HG03280 (cell line): ENCODE data around the gene LAMA2.
"Not testable (repeated sequence)": the region's sequence is repeated elsewhere in the genome, so short reads cannot be mapped to it uniquely, and the experiment has no call there.

Experiments
- ATAC-seq: cut with Tn5 transposase; IDR thresholded peaks from one replicate; pipeline ENCODE4 v1.9.1; 2021; ENCODE audit warnings: mild to moderate bottlenecking, moderate library complexity; ENCODE audit not compliant: unreplicated experiment

Gene LAMA2

DNA sequence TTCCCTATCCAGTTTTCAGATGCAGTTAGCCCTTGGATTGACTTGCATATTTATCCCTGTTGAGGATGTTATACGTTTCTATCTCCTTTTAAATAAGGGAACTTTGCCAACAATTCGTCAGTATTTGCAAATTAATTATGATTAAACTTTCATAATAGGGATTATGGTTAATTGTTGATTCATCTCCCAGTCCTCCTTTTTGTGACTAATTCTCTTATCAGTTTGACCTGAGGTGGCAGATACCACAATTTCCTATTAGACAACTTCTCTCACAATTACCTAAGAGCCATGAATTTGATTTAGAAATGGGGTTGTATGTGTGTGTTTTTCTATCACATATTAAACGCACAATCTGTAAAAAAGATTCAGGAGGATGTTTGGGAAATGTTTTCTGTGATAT, 172.9 kb downstream of the LAMA2 start:
- ATAC-seq, result no peak

DNA sequence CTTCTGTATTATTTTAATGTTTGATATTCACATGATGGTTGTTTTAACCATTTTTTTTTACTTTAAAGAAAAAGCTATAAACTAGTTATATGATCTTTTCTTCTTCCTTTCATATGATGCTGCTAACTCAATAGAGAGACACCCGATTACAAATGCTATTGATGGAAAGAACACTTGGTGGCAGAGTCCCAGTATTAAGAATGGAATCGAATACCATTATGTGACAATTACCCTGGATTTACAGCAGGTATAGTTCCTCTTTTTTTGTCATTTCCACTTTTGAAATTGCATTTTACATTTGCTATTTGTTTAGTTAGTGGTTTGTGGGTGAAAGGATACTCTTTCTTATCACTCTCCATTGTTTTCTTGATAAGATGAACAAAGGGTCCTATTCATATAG, 176.7 kb downstream of the LAMA2 start:
- ATAC-seq, result no peak

DNA sequence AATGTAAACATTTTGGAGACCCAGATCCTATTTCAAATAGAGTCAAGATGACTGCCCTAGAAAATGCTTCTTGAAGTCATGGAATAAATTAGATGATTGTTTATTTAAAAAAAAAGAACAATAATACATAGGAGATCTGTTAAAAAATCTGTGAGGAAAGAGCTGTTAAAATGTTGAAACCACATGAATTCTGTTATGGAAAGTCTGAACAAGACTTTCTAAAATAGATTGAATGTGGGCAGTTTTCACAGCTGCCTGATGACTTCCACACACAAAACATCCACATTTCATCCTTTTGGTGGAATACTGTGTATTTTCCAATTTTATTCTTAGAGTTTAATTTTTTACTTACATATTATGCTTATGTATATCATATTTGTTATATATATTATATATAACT, 186.1 kb downstream of the LAMA2 start:
- no peak for ATAC-seq

DNA sequence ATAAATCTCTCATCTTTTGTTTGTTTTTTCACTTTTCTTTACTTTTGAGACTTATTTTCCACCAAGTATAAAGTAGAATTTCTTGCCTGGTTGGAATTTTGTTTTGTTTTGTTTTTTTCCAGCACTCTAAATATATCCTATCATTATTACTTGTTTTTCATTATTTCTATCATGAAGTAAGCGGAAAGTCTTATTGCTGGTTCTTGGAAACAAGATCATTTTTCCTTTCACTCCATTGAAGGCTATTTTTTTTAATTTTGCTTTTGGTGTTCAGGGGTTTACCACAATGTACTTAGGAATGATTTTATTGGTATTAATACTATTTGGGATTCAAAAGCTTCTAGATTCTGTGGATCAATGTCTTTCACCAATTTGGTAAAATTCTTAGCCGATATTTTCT, 190.1 kb downstream of the LAMA2 start:
- no peak for ATAC-seq

DNA sequence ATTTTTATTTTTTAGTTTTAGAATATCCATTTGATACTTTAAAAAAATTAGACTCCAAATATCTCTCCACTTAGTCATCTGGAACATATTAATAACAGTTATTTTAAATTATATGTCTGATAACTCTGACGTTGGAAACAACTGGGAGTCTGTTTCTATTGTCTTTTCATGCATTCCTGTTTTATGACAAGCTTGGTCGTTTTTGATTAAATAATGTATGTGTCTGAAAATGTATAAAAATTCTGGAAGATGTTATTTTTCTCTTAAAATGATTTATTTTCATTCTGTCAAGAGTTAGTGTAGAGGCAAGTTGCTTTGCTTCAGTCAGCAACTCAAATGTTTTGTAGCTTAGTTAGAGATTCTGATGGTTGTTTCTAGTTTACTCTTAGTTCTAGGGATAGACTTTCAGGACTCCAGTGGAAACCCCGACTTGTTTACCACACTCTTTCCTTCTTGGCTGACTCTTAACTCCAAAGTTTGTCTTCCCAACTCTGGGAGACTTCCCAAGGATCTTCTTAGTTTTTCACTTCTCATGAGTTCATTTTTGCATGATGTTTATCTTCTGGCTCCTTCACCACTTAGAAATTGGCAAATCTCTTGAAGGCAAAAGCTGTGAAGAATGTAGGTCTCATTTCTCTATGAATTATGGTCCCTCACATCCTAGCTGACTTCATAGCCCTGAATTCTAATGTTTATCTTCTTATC, 190.9 kb downstream of the LAMA2 start:
- ATAC-seq, result no peak

DNA sequence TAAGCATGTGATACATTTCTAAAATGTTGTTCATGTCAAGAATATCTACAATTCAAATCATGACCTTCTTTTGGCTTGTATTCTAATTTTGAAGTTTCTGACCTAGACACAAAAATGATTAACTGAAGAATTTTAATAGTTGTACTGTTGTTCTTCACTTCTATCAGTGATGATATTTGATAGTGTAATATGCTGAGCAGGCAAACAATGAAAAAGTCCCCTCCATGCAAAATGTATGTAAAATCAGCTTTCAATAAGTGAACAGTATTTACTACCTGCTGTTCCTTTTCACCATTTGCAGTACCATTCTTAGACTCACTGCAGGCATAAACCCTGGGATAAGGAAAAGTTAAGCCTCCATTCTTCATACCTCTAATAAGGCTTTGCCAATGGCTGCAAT, 201.5 kb downstream of the LAMA2 start:
- ATAC-seq, result no peak

DNA sequence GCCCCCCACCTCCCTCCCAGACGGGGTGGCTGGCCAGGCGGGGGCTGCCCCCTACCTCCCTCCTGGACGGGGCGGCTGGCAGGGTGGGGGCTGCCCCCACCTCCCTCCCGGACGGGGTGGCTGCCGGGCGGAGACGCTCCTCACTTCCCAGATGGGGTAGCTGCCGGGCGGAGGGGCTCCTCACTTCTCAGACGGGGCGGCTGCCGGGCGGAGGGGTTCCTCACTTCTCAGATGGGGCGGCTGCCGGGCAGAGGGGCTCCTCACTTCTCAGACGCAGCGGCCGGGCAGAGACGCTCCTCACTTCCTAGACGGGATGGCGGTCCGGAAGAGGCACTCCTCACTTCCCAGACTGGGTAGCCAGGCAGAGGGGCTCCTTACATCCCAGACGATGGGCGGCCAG, 205.5 kb downstream of the LAMA2 start:
- not testable (repeated sequence) for ATAC-seq

DNA sequence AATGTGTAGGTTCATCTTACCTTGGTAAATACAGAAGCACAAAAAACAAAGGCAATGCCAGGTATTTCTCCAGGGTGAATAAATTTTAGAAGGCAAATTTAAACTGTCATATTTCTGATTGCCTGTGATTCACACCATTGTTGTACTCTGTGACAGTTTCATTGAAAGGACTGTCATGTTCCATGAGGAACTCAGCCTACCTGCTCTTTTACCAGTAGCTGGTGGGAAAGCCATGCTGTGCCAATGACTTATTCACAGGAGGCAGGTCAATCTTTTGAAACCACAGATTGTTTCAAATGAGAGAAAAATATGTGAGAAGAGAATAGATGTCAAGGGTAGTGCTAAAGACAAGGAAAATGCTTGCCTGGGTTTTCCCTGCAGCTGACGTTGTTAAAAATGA, 206.4 kb downstream of the LAMA2 start:
- ATAC-seq, result no peak

DNA sequence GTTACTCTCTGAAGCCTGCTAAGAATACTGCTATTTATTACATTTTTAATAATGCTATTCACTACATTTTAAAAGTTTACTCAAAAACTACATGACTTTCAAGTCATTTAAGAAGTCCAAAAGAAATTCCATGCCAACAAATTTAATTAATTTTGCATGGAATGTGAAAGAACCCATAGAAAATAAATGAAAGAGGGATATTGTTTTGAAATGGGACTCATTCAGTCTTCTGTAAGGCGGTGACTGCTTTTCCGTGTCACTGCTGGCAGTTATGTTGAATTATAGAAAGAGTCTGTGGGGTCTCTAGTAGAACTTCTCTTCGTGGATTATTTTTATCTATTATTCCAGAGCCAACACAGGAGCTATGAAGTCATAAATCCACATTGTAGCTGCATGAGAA, 211.2 kb downstream of the LAMA2 start:
- no peak for ATAC-seq

DNA sequence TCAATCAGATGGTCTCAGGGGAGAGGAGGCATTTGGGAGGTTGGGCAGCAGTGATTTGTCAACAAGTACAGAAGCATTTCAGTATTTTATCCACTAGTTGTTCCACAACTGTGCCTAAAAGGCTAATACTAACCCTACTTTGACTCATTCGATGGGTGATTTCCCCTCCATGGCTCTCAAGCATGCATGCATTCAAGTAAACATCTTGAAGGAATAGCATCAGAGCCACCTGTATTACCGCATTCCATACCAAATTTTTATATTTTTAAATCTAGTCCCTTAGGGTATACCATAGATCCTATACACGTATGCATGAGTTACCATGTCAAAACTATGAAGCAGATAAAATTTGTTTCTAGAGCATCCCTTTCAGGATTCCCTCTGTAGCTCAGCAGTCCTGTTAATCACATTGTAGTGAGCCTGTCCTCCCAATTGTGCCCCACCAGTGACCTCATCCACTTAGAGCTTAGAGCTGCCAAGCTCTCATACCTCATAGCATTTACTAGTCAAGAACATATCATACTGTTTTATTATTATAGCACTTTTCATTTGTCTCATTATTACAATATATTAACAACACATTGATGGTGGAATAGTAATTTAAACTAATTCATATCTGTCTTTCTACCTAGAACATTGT, 213.8 kb downstream of the LAMA2 start:
- no peak for ATAC-seq

DNA sequence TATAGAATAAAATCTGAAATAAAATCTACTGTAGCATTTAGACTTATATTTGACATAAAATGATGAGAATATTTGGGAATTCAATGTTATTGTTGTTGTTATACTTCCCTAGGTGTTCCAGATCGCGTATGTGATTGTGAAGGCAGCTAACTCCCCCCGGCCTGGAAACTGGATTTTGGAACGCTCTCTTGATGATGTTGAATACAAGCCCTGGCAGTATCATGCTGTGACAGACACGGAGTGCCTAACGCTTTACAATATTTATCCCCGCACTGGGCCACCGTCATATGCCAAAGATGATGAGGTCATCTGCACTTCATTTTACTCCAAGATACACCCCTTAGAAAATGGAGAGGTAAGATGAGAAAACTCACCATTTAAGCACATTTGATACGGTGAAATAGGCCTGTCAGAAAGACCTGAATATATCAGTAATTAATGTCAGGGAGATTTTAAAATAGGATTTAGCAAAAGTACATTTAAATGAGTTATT, 215.2 kb downstream of the LAMA2 start:
- ATAC-seq, result no peak

DNA sequence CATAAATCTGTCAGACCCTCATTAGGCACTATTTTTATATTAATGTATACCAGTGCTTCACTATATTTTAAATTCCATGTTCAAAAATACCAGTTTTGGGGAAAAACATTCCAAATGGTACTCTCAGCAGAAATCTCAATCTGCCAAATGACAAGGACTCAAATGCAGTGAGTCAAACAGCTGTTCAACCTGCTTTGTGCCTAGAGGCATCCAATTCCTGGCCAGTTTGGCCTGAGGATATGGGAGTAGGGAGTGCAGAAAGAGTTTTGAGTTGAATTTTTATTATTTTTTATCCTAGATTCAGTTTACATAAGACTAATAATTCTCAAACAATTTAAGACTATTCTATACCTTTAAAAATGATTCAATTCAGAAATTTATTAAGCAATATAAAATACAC, 216.8 kb downstream of the LAMA2 start:
- ATAC-seq, result no peak

DNA sequence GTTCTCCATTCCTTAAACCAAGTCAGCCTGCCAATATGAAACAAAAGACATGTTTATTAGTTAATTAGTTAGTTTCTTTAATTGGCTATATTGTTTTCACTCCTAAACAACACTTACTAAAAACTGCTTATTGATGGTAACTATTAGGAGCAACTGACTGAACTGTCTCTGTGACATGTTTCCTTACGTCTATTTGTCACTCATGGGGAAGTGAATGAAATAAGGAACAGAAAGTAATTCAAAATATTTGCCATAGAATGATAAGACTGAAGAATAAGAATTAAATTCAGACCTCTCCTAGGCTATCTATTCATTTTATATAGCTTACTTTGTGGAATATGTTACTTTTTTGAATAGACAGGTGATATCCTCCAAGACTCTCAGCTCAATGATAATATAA, 217.2 kb downstream of the LAMA2 start:
- no peak for ATAC-seq

DNA sequence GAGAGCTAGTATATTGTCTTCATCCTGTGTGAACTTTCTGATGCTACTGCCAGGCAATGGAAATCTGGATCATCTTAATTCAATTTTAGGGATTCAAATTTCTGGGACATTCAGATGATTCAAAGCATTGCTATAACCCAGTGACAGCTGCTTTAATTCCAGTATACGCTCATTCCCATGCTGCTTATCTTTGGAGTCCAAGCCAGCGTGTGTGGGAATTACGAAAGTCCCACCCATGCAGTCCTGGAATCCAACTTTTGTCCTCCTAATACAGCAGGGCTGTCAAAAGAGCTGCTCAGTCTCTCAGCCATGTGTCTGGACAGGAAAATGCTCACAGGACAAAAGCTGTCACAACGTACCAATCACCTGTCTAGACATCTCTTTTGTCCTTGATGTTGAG, 219.8 kb downstream of the LAMA2 start:
- ATAC-seq, result no peak

DNA sequence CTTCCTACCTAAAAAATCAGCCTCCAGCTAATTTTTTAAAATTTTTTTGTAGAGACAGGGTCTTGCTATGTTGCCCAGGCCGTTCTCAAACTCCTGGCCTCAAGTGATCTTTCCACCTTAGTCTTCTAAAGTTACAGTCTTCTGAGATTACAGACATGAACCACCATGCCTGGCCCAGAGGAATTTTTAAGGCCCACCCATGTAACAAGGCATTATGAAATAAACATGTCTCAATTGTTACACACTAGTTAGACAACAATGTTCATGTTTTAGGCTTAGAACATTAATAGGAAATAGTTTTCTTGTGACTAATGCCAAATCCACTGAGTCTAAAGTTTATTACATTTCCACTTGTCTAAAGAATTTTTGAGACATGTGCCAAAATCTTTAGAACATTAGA, 221.2 kb downstream of the LAMA2 start:
- no peak for ATAC-seq

DNA sequence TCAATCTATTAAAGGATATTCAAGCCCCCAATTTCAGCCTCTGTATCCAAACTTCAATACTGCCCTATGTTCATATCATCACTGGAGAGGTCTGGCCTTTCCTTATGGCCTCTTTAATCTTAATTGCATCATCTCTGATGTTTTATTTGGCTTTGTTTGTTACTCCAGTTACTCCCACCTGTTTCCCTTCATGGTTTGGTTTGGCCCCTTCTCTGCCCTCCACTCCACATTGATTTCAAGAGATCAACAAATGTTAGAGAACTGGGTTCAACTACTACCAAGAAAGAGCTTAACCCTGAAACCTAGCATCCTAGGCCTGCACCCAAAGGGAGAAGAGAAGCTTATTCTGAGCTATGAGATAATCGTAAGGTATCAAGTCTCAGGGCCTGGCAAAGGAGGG, 221.6 kb downstream of the LAMA2 start:
- ATAC-seq, result no peak

DNA sequence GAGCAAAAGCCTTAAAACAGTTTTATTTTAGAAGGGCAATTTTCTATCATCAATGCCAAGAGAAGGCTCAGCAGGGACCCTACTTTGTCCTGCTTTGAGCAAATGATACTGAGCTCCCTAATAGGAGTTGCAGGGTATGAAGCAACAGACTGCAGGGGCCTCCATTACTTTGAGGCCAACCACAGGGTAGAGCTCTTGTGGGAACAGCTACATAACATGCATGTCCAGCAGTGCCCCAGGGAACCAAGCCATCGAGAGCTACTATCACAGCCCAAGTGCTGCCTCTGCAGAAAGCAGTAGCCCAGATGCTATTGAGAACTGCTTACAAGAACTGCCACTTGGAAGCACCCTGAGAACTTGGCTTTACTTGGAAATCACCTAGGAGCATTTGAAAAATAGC, 222.1 kb downstream of the LAMA2 start:
- no peak for ATAC-seq

DNA sequence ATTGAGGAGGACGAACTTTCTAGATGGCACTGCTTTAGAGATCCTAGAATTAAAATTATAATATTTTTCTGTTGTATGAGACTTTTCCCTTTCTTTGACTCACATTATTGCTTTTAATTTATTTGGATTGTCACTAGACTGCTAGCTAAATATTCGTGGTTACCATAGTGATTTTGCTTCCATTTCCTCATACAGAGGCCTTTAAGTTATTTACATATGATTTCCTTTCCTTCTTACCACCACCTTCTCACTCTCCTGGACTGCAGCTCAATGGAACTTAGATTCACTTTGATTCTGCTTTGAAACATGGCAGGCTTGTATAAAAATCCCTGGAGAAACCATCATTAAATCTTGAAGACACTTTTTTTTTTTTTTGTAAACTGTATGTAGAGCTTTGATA, 222.9 kb downstream of the LAMA2 start:
- no peak for ATAC-seq

DNA sequence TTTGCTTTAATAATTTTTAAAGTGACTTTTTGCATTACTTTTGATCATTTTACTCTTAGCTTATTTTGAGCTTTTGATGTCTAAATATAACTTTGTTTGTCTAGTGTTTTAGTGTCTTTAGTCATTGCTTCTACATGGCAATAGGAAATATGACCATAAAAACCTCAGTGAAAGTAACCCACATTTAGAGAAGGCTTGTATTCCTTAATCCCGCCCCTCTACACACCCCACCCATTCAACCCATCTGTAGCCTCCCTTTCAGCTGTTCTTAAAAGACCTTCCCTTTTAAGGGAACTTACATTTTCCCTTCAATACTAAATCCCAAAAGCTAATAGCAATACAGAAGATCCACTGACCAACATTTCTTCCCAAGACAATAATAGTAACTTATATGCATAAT, 225.4 kb downstream of the LAMA2 start:
- ATAC-seq, result no peak

DNA sequence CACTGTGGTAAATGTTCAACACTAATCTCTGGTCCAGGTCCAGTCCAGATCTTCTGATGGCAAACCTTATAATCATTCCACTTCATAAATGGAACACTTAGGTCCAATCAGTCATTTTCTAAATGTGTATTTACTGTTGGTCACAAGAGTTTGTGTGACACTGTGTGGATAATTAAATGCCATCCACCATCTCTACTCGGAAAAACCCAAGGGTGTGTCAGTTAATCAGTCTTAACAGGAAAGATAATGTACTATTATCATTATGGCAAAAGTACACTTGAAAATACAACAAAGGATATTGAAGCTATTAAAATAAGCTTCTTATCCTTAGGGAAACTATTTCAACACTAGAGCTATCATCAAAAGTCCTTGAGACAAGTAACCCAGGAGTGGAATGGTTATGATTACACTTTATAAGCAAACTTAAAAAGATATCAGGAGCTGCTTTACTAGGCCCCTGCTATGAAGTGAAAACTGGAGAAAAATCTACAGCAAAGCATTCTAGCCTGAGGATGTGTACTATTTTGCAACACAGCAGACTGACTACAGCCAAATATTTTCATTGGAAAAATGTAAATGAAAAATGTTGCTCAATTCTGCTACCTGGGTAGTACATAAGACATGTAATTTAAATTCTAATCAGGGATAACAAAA, 227.9 kb downstream of the LAMA2 start:
- ATAC-seq, result no peak

DNA sequence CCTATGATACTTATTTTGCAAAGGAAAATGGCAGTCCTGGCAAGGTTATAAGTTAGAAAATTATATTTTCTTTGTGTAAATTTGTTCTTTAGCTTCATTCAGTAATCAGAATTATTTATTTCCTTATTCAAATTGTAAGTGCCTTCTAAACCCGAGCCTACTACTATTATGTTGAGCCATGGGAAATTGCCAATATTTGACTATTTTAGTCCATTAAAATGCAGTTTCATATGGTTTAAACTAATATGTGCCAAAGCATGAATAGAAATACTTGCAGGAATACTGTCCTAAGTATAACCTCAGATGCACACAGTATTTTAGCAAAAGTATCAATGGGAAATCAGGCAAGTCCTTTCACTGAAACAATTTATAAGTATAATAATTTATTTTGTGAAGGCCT, 228.4 kb downstream of the LAMA2 start:
- no peak for ATAC-seq

DNA sequence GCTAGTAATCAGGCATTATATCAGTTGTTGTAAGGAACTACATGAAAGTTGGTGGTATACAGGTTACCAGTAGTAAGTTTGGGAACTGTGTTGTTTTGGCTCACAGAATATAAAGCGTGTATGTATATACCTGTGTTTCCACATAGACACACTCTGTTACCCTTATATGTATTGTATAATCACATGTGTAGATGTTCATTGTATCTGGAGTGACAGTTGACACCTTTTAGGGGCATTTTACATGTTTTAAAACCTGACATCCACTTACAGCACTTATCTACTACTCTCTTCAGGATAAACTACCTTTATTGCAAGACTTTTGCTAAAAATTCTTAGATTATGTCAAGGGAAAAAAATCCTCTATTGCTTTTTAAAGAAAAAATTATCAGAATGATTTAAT, 228.9 kb downstream of the LAMA2 start:
- no peak for ATAC-seq
